Transverse colon (tissue), 4 donors: ENCODE results near the gene VN1R5. TPM values are rescaled to one million over a fixed set of nuclear protein-coding genes. Genes with fewer than 3 reads are reported as not detected.

Source experiments
- DNase-seq: peaks from one replicate; pipeline ENCODE4 v3.0.0-alpha.2; 2019
- H3K27ac ChIP-seq, 4 donors: fragments of 200-600 bp; sonication (generic); 2 replicates each; pipeline ENCODE4 v1.5.1; 2016 to 2018; ENCODE audit warnings: inconsistent platforms in 4 of 4
- H3K27me3 ChIP-seq: fragments of 200-600 bp; sonication (generic); 2 replicates; pipeline ENCODE4 v1.5.1; 2017; ENCODE audit warnings: inconsistent platforms
- H3K36me3 ChIP-seq, 4 donors: fragments of 200-600 bp; sonication (generic); 2 replicates each; pipeline ENCODE4 v1.5.1; 2017 to 2019; ENCODE audit warnings: inconsistent platforms in 4 of 4
- H3K4me1 ChIP-seq, 4 donors: fragments of 200-600 bp; sonication (generic); 2 replicates each; pipeline ENCODE4 v1.5.1; 2017 to 2020; ENCODE audit warnings: inconsistent platforms in 4 of 4
- H3K4me3 ChIP-seq, 4 donors: fragments of 200-600 bp; sonication (generic); 1 replicate in 1 of 4; 2 replicates in 3 of 4; pipeline versions ENCODE4 v1.5.1 to v1.6.1; 2017 to 2019; ENCODE audit warnings: inconsistent platforms in 4 of 4
- H3K9me3 ChIP-seq, 2 donors: fragments of 200-600 bp; sonication (generic); 2 replicates each; pipeline ENCODE4 v1.5.1; 2017 to 2019; ENCODE audit warnings: inconsistent platforms in 2 of 2
- CTCF ChIP-seq, 5 experiments: fragments of 200-600 bp in 3 of 5; fragments of 450-650 bp in 2 of 5; sonication (generic) in 3 of 5; IDR thresholded peaks; 1 replicate in 2 of 5; 2 replicates in 3 of 5; pipeline ENCODE4 v1.5.1; 2016 to 2017; ENCODE audit warnings: antibody characterized with exemption in 5 of 5, inconsistent platforms in 3 of 5, mild to moderate bottlenecking in 2 of 5, moderate library complexity in 1 of 5
- EP300 ChIP-seq: sonication (generic); formaldehyde crosslinking; IDR thresholded peaks from one replicate; pipeline ENCODE4 v1.6.1; 2017; ENCODE audit warnings: antibody characterized with exemption, low read depth
- POLR2A ChIP-seq: fragments of 450-650 bp; IDR thresholded peaks from one replicate; pipeline ENCODE4 v1.6.1; 2016; ENCODE audit warnings: antibody characterized with exemption, mild to moderate bottlenecking, moderate library complexity
- POLR2AphosphoS5 ChIP-seq, 3 donors: sonication (generic); formaldehyde crosslinking; IDR thresholded peaks; one replicate each; pipeline ENCODE4 v1.6.1; 2016; ENCODE audit warnings: antibody characterized with exemption in 3 of 3
- WGBS, 2 donors: methylation state at CpG; one replicate each; pipeline ENCODE4 v1.1.5; 2018; ENCODE audit warnings: low coverage in 1 of 2; 5-methylcytosine and 5-hydroxymethylcytosine counted together
- in situ Hi-C, 4 donors: fragments of 200-750 bp; cut with MboI; loops; one replicate each; pipeline versions ENCODE4 v1.15.0 to v1.15.1; 2017; ENCODE audit warnings: low sequenced_read_pairs in 3 of 4, low pct_ligation_motif_present in 1 of 4, low pct_unique_long_range_greater_than_20kb in 1 of 4
- intact Hi-C: fragments of 100-400 bp; cut with DNase I; formaldehyde crosslinking; loops from one replicate; pipeline ENCODE4 v1.15.1; 2023; ENCODE audit warnings: low total_unique reads
- total RNA-seq, 4 donors: library from RNA; depleted of rRNA; stranded (reverse); fragments of >200 nt; gene quantifications; one replicate each; pipeline ENCODE4 v1.1.0, GENCODE V29; 2016

Gene VN1R5
- total RNA-seq, 4 donors from 2014 or later, result not detected

DNA sequence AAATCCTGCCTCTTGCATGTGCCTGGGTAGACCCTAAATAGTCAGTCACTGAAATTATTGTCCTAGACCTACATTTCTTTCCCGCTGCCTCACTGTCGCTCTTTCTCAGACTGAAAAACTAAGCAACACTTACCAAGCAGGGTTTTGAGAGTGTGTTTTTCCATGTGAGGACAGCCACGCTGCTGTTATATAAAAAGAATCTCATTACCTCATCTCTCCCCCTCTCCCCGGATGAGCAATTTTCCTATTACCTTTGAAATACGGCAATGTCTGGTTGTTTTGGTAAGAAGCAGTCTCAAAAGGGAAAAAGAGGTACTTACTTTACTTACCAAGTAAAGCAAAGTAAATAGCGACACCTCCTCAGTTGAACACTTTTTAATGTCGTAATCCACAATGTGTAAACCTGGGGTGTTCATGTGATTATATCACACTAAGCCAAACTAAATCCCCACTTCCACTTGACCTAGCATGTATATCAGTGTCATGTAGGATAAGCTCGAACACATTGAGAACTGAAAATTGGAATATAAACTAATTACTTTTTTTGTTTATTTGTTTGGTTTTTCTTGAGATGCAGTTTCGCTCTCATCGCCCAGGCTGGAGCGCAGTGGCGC lies 12.2 kb upstream of the VN1R5 start:
- Histone ChIP-seq H3K4me1 (no peaks in the 10 kb centered on the region), H3K4me3 (no peak overlapping the region), H3K27ac (no peak overlapping the region), H3K36me3 (no peaks in the 10 kb centered on the region), H3K27me3 (no peaks in the 10 kb centered on the region), H3K9me3 (peaks cover 0 to 3% of the 10 kb centered on the region in 2 donors)
- WGBS, 2 donors, result 92 to 94% methylated on average over 11 to 12 of the region's 12 CpGs
- no peak for DNase-seq
- TF ChIP-seq POLR2A (no peak), CTCF (IDR thresholded peaks at IDR 0.05) (no peak), EP300 (no peak), POLR2AphosphoS5 (IDR thresholded peaks at IDR 0.05) (no peak)
- intact Hi-C loops (no loop called here), in situ Hi-C loops (no loop called here)

DNA sequence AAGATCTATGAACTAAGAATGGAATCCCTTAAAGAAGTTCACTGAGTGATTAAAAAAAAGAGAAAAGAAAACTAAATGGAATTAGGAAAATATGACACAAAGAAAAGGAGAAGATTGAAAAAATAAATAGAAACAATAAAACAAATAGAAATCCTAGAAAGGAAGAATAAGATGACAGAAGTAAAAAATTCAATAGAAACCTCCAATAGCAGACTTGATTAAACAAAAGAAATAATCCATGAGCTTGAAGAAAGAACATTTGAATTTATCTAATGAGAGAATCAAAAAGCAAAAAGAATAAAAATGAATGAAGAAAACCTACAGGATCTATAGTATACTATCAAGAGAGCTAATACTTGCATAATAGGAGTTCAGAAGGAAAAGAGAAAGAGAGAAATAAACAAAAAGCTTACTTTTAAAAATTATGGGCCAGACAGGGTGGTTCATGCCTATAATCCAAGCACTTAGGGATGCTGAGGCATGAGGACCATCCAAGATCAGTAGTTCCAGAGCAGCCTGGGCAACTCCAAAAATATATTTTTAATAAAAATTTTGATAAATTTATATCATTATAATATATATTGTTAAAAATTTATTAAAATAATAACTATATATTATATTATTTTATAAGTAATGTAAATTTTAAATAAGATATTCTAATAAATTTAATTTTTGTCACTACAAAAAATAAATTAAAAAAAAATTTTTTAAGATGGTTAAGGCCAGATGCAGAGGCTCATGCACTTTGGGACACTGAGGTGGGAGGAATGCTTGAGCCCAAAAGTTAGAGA lies 9.4 kb upstream of the VN1R5 start:
- H3K9me3 ChIP-seq, result peaks cover 0 to 3% of the 10 kb centered on the region in 2 donors
- no peaks in the 10 kb centered on the region for H3K4me1 ChIP-seq
- H3K4me3 ChIP-seq, result no peak overlapping the region
- intact Hi-C loops, result no loop called here
- H3K27ac ChIP-seq, result no peak overlapping the region
- in situ Hi-C loops, result no loop called here
- no peaks in the 10 kb centered on the region for H3K27me3 ChIP-seq
- H3K36me3 ChIP-seq, result no peaks in the 10 kb centered on the region
- DNase-seq, result no peak
- TF ChIP-seq POLR2AphosphoS5 (IDR thresholded peaks at IDR 0.05) (no peak), EP300 (no peak), CTCF (IDR thresholded peaks at IDR 0.05) (no peak), POLR2A (no peak)

GRCh38 chr1:247247568-247247967 lies 8.3 kb upstream of the VN1R5 start:
- Histone ChIP-seq H3K4me3 (no peak overlapping the region), H3K4me1 (no peaks in the 10 kb centered on the region), H3K36me3 (no peaks in the 10 kb centered on the region), H3K27me3 (no peaks in the 10 kb centered on the region), H3K27ac (no peak overlapping the region), H3K9me3 (peaks cover 0 to 3% of the 10 kb centered on the region in 2 donors)
- TF ChIP-seq POLR2AphosphoS5 (IDR thresholded peaks at IDR 0.05) (no peak), POLR2A (no peak), EP300 (no peak), CTCF (IDR thresholded peaks at IDR 0.05) (no peak)
- in situ Hi-C loops (no loop called here), intact Hi-C loops (no loop called here)
- WGBS, 2 donors, result 92 to 100% methylated on average over 1 of the region's 1 CpG
- no peak for DNase-seq

DNA sequence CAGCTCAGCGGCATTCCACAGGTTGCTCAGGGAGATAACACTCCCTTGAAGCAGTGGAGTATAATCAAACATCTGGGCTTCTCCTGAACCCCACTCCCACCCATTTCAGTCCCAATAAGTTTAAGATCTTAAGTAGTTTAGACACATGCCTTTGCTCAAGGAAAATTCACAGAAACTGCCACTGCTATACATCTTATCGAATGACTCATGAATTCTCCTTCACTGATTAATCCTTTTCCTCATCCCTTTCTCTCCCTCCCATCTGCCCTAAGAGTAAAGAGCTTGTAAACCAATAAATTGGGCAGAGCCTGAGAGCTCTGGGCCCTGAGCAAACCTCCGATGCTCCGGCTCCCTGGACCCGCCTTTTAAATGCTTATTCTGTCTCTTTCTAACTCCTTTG lies 10.2 kb downstream of the VN1R5 start:
- Histone ChIP-seq H3K4me1 (no peaks in the 10 kb centered on the region), H3K27me3 (no peaks in the 10 kb centered on the region), H3K9me3 (peaks cover 0 to 7% of the 10 kb centered on the region in 2 donors), H3K36me3 (no peaks in the 10 kb centered on the region), H3K27ac (no peak overlapping the region), H3K4me3 (no peak overlapping the region)
- WGBS, 2 donors, result 79 to 92% methylated on average over 4 to 5 of the region's 5 CpGs
- no peak for TF ChIP-seq POLR2AphosphoS5 (IDR thresholded peaks at IDR 0.05)
- TF ChIP-seq POLR2A, result no peak
- no peak for TF ChIP-seq EP300
- no peak for TF ChIP-seq CTCF (IDR thresholded peaks at IDR 0.05)
- no peak for DNase-seq
- in situ Hi-C loops, result no loop called here
- intact Hi-C loops, result no loop called here
